NCI-H187 (cell line): ENCODE results near the gene EPHA4.

Experiments used
- DNase-seq, 2 experiments: peaks; one replicate each; lab custom pipeline; 2025; lab: John Stamatoyannopoulos, UW

The EPHA4 gene

GRCh38 chr2:221572219-221572820 is at the start of gene EPHA4:
TSS of gene EPHA4 (minus strand) at chr2:221572304. CDS start at chr2:221572248, 56 bp downstream.
- DNase-seq = peak; percentile 33 to 72

GRCh38 chr2:221618007-221618406 is 45.9 kb upstream of the EPHA4 start:
- DNase-seq = no peak

- no peak for DNase-seq
These were observed 44.5 kb upstream of the EPHA4 start for GRCh38 chr2:221616561-221616960.

- DNase-seq = no peak
These were observed 42.2 kb upstream of the EPHA4 start for GRCh38 chr2:221614274-221614673.

GRCh38 chr2:221612800-221613199 is 40.7 kb upstream of the EPHA4 start:
- DNase-seq = no peak

- no peak for DNase-seq
These were observed 40.1 kb upstream of the EPHA4 start for GRCh38 chr2:221612161-221612560.

- no peak for DNase-seq
These were observed 38.6 kb upstream of the EPHA4 start for GRCh38 chr2:221610675-221611074.

- DNase-seq = no peak
These were observed 38.2 kb upstream of the EPHA4 start for GRCh38 chr2:221610255-221610654.

- no peak for DNase-seq
These were observed 36.3 kb upstream of the EPHA4 start for GRCh38 chr2:221608442-221608841.

GRCh38 chr2:221606424-221606823 is 34.3 kb upstream of the EPHA4 start:
- no peak for DNase-seq

- DNase-seq = no peak
These were observed 33.7 kb upstream of the EPHA4 start for GRCh38 chr2:221605751-221606240.

- DNase-seq = no peak
These were observed 30.8 kb upstream of the EPHA4 start for GRCh38 chr2:221602938-221603337.

GRCh38 chr2:221601376-221601775 is 29.3 kb upstream of the EPHA4 start:
- no peak for DNase-seq

- no peak for DNase-seq
These were observed 28.3 kb upstream of the EPHA4 start for GRCh38 chr2:221600388-221600787.

- no peak for DNase-seq
These were observed 24.1 kb upstream of the EPHA4 start for GRCh38 chr2:221596192-221596591.

GRCh38 chr2:221590861-221591365 is 18.8 kb upstream of the EPHA4 start:
- DNase-seq = peak in 1 of 2 experiments; percentile 32

GRCh38 chr2:221589696-221590095 is 17.6 kb upstream of the EPHA4 start:
- no peak for DNase-seq

GRCh38 chr2:221588306-221588985 is 16.3 kb upstream of the EPHA4 start:
- DNase-seq = no peak

- no peak for DNase-seq
These were observed 9.9 kb upstream of the EPHA4 start for GRCh38 chr2:221581986-221582385.

GRCh38 chr2:221574231-221574570 is 2.1 kb upstream of the EPHA4 start:
- no peak for DNase-seq

- peak; percentile 30 to 56 for DNase-seq
These were observed 1.5 kb upstream of the EPHA4 start for GRCh38 chr2:221573430-221574230.

GRCh38 chr2:221572821-221573429 is 821 bp upstream of the EPHA4 start:
- DNase-seq = no peak
